ENCODE data around the gene SPOPL.

SPOPL gene

GRCh38 chr2:138579556-138579955 lies 78.0 kb downstream of the SPOPL start:
- TF ChIP-seq CTCF (IDR thresholded peaks at IDR 0.05; ENCODE audit: low read depth, low read length, missing control alignments): no peak
- no peak overlapping the region for H3K4me3 ChIP-seq (ENCODE audit: low read depth, low read length)
- no peak for DNase-seq (ENCODE audit: low read depth)
- in situ Hi-C loops (cut with HindIII; ENCODE audit: low sequenced_read_pairs): no loop called here

- no peak for DNase-seq (ENCODE audit: low read depth)
- H3K4me3 ChIP-seq (ENCODE audit: low read depth, low read length): no peak overlapping the region
- in situ Hi-C loops (cut with HindIII; ENCODE audit: low sequenced_read_pairs): no loop called here
- no peak for TF ChIP-seq CTCF (IDR thresholded peaks at IDR 0.05; ENCODE audit: low read depth, low read length, missing control alignments)
These were observed 80.3 kb downstream of the SPOPL start for GRCh38 chr2:138581909-138582308.

- H3K4me3 ChIP-seq (ENCODE audit: low read depth, low read length): no peak overlapping the region
- in situ Hi-C loops (cut with HindIII; ENCODE audit: low sequenced_read_pairs): no loop called here
- no peak for DNase-seq (ENCODE audit: low read depth)
- TF ChIP-seq CTCF (IDR thresholded peaks at IDR 0.05; ENCODE audit: low read depth, low read length, missing control alignments): no peak
These were observed 88.1 kb downstream of the SPOPL start for GRCh38 chr2:138589663-138590062.

GRCh38 chr2:138596403-138596802 lies 94.8 kb downstream of the SPOPL start:
- DNase-seq (ENCODE audit: low read depth): no peak
- TF ChIP-seq CTCF (IDR thresholded peaks at IDR 0.05; ENCODE audit: low read depth, low read length, missing control alignments): no peak
- H3K4me3 ChIP-seq (ENCODE audit: low read depth, low read length): no peak overlapping the region
- in situ Hi-C loops (cut with HindIII; ENCODE audit: low sequenced_read_pairs): no loop called here

- TF ChIP-seq CTCF (IDR thresholded peaks at IDR 0.05; ENCODE audit: low read depth, low read length, missing control alignments): no peak
- H3K4me3 ChIP-seq (ENCODE audit: low read depth, low read length): no peak overlapping the region
- no peak for DNase-seq (ENCODE audit: low read depth)
- in situ Hi-C loops (cut with HindIII; ENCODE audit: low sequenced_read_pairs): no loop called here
These were observed 99.3 kb downstream of the SPOPL start for GRCh38 chr2:138600732-138601457.

- in situ Hi-C loops (cut with HindIII; ENCODE audit: low sequenced_read_pairs): no loop called here
- no peak for DNase-seq (ENCODE audit: low read depth)
These were observed 100.0 kb downstream of the SPOPL start for GRCh38 chr2:138601458-138602165.

More at GRCh38 chr2:138601458-138602165, 100.0 kb downstream of the SPOPL start:
- H3K4me3 ChIP-seq (ENCODE audit: low read depth, low read length): no peak overlapping the region
- no peak for TF ChIP-seq CTCF (IDR thresholded peaks at IDR 0.05; ENCODE audit: low read depth, low read length, missing control alignments)
